ENCODE measurements around the gene UBE2F. TPM values are rescaled to one million over a fixed set of nuclear protein-coding genes. Genes with fewer than 3 reads are reported as not detected.

The UBE2F gene
- total and polyA plus RNA-seq, 2 experiments from 2014 or later: 52.8 to 66.7 TPM

- 83% methylated on average over 7 of the region's 7 CpGs for WGBS (ENCODE audit: low lambda C conversion rate, missing lambda C conversion rate)
- Histone ChIP-seq H3K4me2 (no peak overlapping the region), H3K4me3 (no peak overlapping the region)
These were observed 36.6 kb downstream of the UBE2F start for GRCh38 chr2:238003234-238004031.

GRCh38 chr2:238004077-238004830, 37.4 kb downstream of the UBE2F start:
- WGBS (ENCODE audit: low lambda C conversion rate, missing lambda C conversion rate): 97% methylated on average over 3 of the region's 3 CpGs
- Histone ChIP-seq H3K4me2 (no peak overlapping the region), H3K27ac (no peak overlapping the region), H3K4me1 (ENCODE audit: insufficient read depth) (no peaks in the 10 kb centered on the region), H2AFZ (no peak overlapping the region), H3K4me3 (no peak overlapping the region), H3K79me2 (peaks cover 12% of the 10 kb centered on the region), H3K36me3 (replicated peaks; ENCODE audit: insufficient read depth, low read depth) (no peaks in the 10 kb centered on the region), H3K9me3 (ENCODE audit: low read depth) (peaks cover 10% of the 10 kb centered on the region), H3K9me2 (replicated peaks; ENCODE audit: insufficient read depth) (no peaks in the 10 kb centered on the region), H3K27me3 (no peaks in the 10 kb centered on the region), H4K20me1 (ENCODE audit: insufficient read depth, poor library complexity, severe bottlenecking) (no peaks in the 10 kb centered on the region)
- no peak for DNase-seq (ENCODE audit: low spot score)
- TF ChIP-seq CTCF (IDR thresholded peaks at IDR 0.05; ENCODE audit: poor library complexity): no peak
- TF ChIP-seq EZH2phosphoT487 (IDR thresholded peaks at IDR 0.05; ENCODE audit: low read depth, severe bottlenecking, unreplicated experiment): no peak
- no peak for TF ChIP-seq EZH2 (IDR thresholded peaks at IDR 0.05; ENCODE audit: borderline replicate concordance)

More at GRCh38 chr2:238003234-238004031, 36.6 kb downstream of the UBE2F start:
- DNase-seq (ENCODE audit: low spot score): no peak
- H3K27me3 ChIP-seq: no peaks in the 10 kb centered on the region
- no peaks in the 10 kb centered on the region for H3K4me1 ChIP-seq (ENCODE audit: insufficient read depth)
- H4K20me1 ChIP-seq (ENCODE audit: insufficient read depth, poor library complexity, severe bottlenecking): no peaks in the 10 kb centered on the region
- no peak for TF ChIP-seq EZH2 (IDR thresholded peaks at IDR 0.05; ENCODE audit: borderline replicate concordance)
- no peak for TF ChIP-seq CTCF (IDR thresholded peaks at IDR 0.05; ENCODE audit: poor library complexity)
- no peak for TF ChIP-seq EZH2phosphoT487 (IDR thresholded peaks at IDR 0.05; ENCODE audit: low read depth, severe bottlenecking, unreplicated experiment)
- H3K79me2 ChIP-seq: peaks cover 12% of the 10 kb centered on the region
- no peaks in the 10 kb centered on the region for H3K9me2 ChIP-seq (replicated peaks; ENCODE audit: insufficient read depth)
- H2AFZ ChIP-seq: no peak overlapping the region
- peaks cover 10% of the 10 kb centered on the region for H3K9me3 ChIP-seq (ENCODE audit: low read depth)
- no peaks in the 10 kb centered on the region for H3K36me3 ChIP-seq (replicated peaks; ENCODE audit: insufficient read depth, low read depth)
- H3K27ac ChIP-seq: no peak overlapping the region

GRCh38 chr2:238005528-238005927, 38.7 kb downstream of the UBE2F start:
- no peaks in the 10 kb centered on the region for H3K27me3 ChIP-seq
- H3K9me2 ChIP-seq (replicated peaks; ENCODE audit: insufficient read depth): no peaks in the 10 kb centered on the region
- H3K4me1 ChIP-seq (ENCODE audit: insufficient read depth): no peaks in the 10 kb centered on the region
- H3K4me2 ChIP-seq: no peak overlapping the region
- H3K9me3 ChIP-seq (ENCODE audit: low read depth): no peaks in the 10 kb centered on the region
- no peaks in the 10 kb centered on the region for H4K20me1 ChIP-seq (ENCODE audit: insufficient read depth, poor library complexity, severe bottlenecking)
- H3K36me3 ChIP-seq (replicated peaks; ENCODE audit: insufficient read depth, low read depth): no peaks in the 10 kb centered on the region
- no peak for TF ChIP-seq CTCF (IDR thresholded peaks at IDR 0.05; ENCODE audit: poor library complexity)
- TF ChIP-seq EZH2phosphoT487 (IDR thresholded peaks at IDR 0.05; ENCODE audit: low read depth, severe bottlenecking, unreplicated experiment): no peak
- TF ChIP-seq EZH2 (IDR thresholded peaks at IDR 0.05; ENCODE audit: borderline replicate concordance): no peak
- H2AFZ ChIP-seq: no peak overlapping the region
- peak overlapping the region; percentile 49 for H3K27ac ChIP-seq
- no peak overlapping the region for H3K4me3 ChIP-seq
- peaks cover 8% of the 10 kb centered on the region for H3K79me2 ChIP-seq
- 70% methylated on average over 1 of the region's 1 CpG for WGBS (ENCODE audit: low lambda C conversion rate, missing lambda C conversion rate)
- no peak for DNase-seq (ENCODE audit: low spot score)
